ENCODE data around the gene TENM3.

TENM3 gene

DNA sequence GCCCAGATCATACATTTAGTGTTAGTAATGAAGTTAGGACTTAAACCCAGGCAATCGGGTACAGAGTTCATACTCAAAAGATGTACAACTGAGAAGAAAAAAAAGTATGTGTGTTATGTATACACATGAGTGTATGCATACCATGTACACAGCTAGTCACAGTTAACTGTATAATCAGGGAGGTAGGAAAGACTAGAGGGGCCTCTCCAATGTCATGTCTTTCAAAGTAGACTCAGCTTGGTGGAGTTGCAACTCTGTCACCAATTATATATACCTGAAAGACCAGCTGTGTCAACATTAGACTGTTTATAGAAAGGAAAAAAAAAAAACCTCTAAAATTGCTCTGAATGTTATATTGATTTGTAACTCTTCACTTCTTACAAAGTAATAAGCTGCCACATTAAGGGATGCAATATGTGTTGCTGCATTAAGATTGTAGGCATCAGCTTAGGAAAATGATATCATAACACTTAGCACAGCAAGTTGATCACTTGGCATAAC lies 506.5 kb downstream of the TENM3 start:
- TF ChIP-seq, protein P1, sequence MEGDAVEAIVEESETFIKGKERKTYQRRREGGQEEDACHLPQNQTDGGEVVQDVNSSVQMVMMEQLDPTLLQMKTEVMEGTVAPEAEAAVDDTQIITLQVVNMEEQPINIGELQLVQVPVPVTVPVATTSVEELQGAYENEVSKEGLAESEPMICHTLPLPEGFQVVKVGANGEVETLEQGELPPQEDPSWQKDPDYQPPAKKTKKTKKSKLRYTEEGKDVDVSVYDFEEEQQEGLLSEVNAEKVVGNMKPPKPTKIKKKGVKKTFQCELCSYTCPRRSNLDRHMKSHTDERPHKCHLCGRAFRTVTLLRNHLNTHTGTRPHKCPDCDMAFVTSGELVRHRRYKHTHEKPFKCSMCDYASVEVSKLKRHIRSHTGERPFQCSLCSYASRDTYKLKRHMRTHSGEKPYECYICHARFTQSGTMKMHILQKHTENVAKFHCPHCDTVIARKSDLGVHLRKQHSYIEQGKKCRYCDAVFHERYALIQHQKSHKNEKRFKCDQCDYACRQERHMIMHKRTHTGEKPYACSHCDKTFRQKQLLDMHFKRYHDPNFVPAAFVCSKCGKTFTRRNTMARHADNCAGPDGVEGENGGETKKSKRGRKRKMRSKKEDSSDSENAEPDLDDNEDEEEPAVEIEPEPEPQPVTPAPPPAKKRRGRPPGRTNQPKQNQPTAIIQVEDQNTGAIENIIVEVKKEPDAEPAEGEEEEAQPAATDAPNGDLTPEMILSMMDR (IDR thresholded peaks at IDR 0.05; ENCODE audit: low read depth, low read length): no peak
- TF ChIP-seq EZH2phosphoT487 (IDR thresholded peaks at IDR 0.05; ENCODE audit: low read depth): no peak
- H3K9ac ChIP-seq (ENCODE audit: low read length): no peak overlapping the region
- H3K79me2 ChIP-seq (ENCODE audit: low read length): no peaks in the 10 kb centered on the region
- no peaks in the 10 kb centered on the region for H3K27me3 ChIP-seq (ENCODE audit: low read depth, low read length)
- no peaks in the 10 kb centered on the region for H4K20me1 ChIP-seq (ENCODE audit: insufficient read depth, low read length)
- H3K9me3 ChIP-seq (ENCODE audit: insufficient read depth, low read length): no peaks in the 10 kb centered on the region
- no peaks in the 10 kb centered on the region for H3K4me1 ChIP-seq (ENCODE audit: low read length)
- H2AFZ ChIP-seq (ENCODE audit: low read depth, low read length): no peak overlapping the region
- no peak overlapping the region for H3K27ac ChIP-seq (ENCODE audit: low read length)
- H3K4me3 ChIP-seq (ENCODE audit: low read length): no peak overlapping the region
- H3K36me3 ChIP-seq (replicated peaks; ENCODE audit: low read depth, low read length): no peaks in the 10 kb centered on the region
- H3K4me2 ChIP-seq (ENCODE audit: low read length): no peak overlapping the region

DNA sequence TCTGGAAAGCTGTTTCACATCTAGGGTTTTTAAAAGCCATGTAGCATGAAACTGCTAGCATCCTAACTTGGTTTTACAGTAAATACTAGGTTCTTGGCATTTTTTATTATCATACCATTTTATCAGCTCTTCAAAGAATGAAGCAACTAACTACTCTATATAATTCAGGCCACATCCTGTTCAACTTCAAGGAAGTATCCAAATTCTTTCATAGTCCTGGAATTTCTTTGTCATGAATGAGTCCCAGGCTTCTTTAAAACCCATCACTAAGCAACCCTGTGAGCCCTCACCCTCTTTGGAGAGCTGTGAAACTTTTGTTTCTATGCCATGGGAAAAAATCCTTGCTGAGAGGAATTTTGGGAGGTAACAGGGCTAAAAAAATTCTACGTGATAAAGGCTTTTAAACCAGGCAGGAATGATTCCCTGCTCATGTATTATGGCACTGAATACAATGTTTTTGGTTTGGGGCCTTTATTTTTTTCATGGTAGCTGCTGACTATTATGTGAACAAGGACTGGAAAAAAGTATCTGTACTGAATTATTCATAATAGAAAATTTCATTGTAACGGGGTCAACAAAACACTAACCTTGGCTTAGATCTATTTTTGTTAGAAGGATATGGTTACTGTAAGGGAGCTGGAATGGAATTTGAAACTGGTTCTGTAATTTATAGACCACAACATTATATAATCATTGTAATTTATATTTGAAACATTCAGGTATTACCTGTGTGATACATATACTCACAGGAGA lies 509.1 kb downstream of the TENM3 start:
- Histone ChIP-seq H3K9me3 (ENCODE audit: insufficient read depth, low read length) (no peaks in the 10 kb centered on the region), H3K27ac (ENCODE audit: low read length) (no peak overlapping the region), H3K4me1 (ENCODE audit: low read length) (no peaks in the 10 kb centered on the region), H3K4me3 (ENCODE audit: low read length) (no peak overlapping the region), H3K27me3 (ENCODE audit: low read depth, low read length) (no peaks in the 10 kb centered on the region), H2AFZ (ENCODE audit: low read depth, low read length) (no peak overlapping the region), H3K79me2 (ENCODE audit: low read length) (no peaks in the 10 kb centered on the region), H3K9ac (ENCODE audit: low read length) (no peak overlapping the region), H3K36me3 (replicated peaks; ENCODE audit: low read depth, low read length) (no peaks in the 10 kb centered on the region), H4K20me1 (ENCODE audit: insufficient read depth, low read length) (no peaks in the 10 kb centered on the region), H3K4me2 (ENCODE audit: low read length) (no peak overlapping the region)
- TF ChIP-seq EZH2phosphoT487 (IDR thresholded peaks at IDR 0.05; ENCODE audit: low read depth): no peak
- TF ChIP-seq, protein P1 (IDR thresholded peaks at IDR 0.05; ENCODE audit: low read depth, low read length): no peak

DNA sequence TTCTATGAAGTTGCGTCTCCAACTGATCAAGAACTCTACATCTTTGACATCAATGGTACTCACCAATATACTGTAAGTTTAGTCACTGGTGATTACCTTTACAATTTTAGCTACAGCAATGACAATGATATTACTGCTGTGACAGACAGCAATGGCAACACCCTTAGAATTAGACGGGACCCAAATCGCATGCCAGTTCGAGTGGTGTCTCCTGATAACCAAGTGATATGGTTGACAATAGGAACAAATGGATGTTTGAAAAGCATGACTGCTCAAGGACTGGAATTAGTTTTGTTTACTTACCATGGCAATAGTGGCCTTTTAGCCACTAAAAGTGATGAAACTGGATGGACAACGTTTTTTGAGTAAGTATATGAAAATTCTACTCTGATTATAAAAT lies 511.7 kb downstream of the TENM3 start:
- Histone ChIP-seq H3K79me2 (ENCODE audit: low read length) (no peaks in the 10 kb centered on the region), H3K27ac (ENCODE audit: low read length) (no peak overlapping the region), H2AFZ (ENCODE audit: low read depth, low read length) (no peak overlapping the region), H4K20me1 (ENCODE audit: insufficient read depth, low read length) (no peaks in the 10 kb centered on the region), H3K4me3 (ENCODE audit: low read length) (no peak overlapping the region), H3K9ac (ENCODE audit: low read length) (no peak overlapping the region), H3K36me3 (replicated peaks; ENCODE audit: low read depth, low read length) (no peaks in the 10 kb centered on the region), H3K27me3 (ENCODE audit: low read depth, low read length) (no peaks in the 10 kb centered on the region), H3K4me2 (ENCODE audit: low read length) (no peak overlapping the region), H3K9me3 (ENCODE audit: insufficient read depth, low read length) (no peaks in the 10 kb centered on the region), H3K4me1 (ENCODE audit: low read length) (no peaks in the 10 kb centered on the region)
- TF ChIP-seq, protein P1 (IDR thresholded peaks at IDR 0.05; ENCODE audit: low read depth, low read length): no peak
- no peak for TF ChIP-seq EZH2phosphoT487 (IDR thresholded peaks at IDR 0.05; ENCODE audit: low read depth)

DNA sequence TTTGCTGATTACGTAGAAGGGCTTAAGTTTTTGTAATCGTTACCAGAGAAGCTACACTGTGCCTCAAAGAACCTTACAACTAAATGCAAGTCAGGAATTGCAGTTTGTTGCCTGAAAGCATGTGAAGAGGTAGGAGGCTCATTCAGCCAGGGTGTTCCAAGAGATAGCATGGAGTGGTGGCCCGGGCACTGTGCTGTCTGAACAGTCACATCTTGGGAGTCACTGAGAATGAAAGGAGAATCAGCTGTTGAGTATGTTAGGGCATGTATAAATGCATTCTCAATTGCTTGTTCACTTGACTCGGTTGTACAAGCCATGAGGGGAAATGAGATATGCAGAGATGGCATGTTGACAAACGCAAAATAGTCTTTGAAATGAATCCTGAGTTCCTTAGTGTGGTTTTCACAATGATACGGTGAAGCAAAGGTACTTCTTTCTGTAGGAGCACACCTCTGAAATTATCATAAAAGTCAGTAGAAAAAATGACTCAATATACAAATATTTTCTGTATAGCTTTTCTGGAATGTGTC lies 513.0 kb downstream of the TENM3 start:
- H4K20me1 ChIP-seq (ENCODE audit: insufficient read depth, low read length): no peaks in the 10 kb centered on the region
- H3K9me3 ChIP-seq (ENCODE audit: insufficient read depth, low read length): no peaks in the 10 kb centered on the region
- no peaks in the 10 kb centered on the region for H3K4me1 ChIP-seq (ENCODE audit: low read length)
- H3K79me2 ChIP-seq (ENCODE audit: low read length): no peaks in the 10 kb centered on the region
- H3K4me3 ChIP-seq (ENCODE audit: low read length): no peak overlapping the region
- H3K27ac ChIP-seq (ENCODE audit: low read length): no peak overlapping the region
- no peak overlapping the region for H3K9ac ChIP-seq (ENCODE audit: low read length)
- H3K4me2 ChIP-seq (ENCODE audit: low read length): no peak overlapping the region
- no peaks in the 10 kb centered on the region for H3K36me3 ChIP-seq (replicated peaks; ENCODE audit: low read depth, low read length)
- no peak overlapping the region for H2AFZ ChIP-seq (ENCODE audit: low read depth, low read length)
- no peaks in the 10 kb centered on the region for H3K27me3 ChIP-seq (ENCODE audit: low read depth, low read length)
- TF ChIP-seq, protein P1 (IDR thresholded peaks at IDR 0.05; ENCODE audit: low read depth, low read length): no peak
- TF ChIP-seq EZH2phosphoT487 (IDR thresholded peaks at IDR 0.05; ENCODE audit: low read depth): no peak
